Progenitor cell of endocrine pancreas (in vitro differentiated cells): ENCODE data around the gene HMGXB4. TPM values are rescaled to one million over a fixed set of nuclear protein-coding genes. Genes with fewer than 3 reads are reported as not detected.

ENCODE experiments used
- DNase-seq: peaks from one replicate; pipeline ENCODE4 v3.0.0; 2021; ENCODE audit warnings: low spot score; ENCODE audit not compliant: unreplicated experiment
- H3K27ac Mint-ChIP-seq: 2 replicates; pipeline ENCODE4 v1.8.0; 2021; ENCODE audit warnings: mild to moderate bottlenecking, moderate library complexity, mixed read lengths
- H3K27me3 Mint-ChIP-seq: 2 replicates; pipeline ENCODE4 v1.8.0; 2021; ENCODE audit warnings: mixed read lengths
- H3K36me3 Mint-ChIP-seq: 2 replicates; pipeline ENCODE4 v1.8.0; 2022; ENCODE audit warnings: mixed read lengths; ENCODE audit not compliant: insufficient read depth
- H3K4me1 Mint-ChIP-seq: 2 replicates; pipeline ENCODE4 v1.8.0; 2021; ENCODE audit warnings: low read depth, mixed read lengths
- H3K4me3 Mint-ChIP-seq: 2 replicates; pipeline ENCODE4 v1.8.0; 2021; ENCODE audit warnings: low read depth, mild to moderate bottlenecking, moderate library complexity, mixed read lengths
- H3K9me3 Mint-ChIP-seq: 2 replicates; pipeline ENCODE4 v1.8.0; 2021; ENCODE audit warnings: low read depth, mixed read lengths
- CTCF ChIP-seq: fragments of 200-600 bp; sonication (generic); IDR thresholded peaks from one replicate; pipeline ENCODE4 v1.5.0; 2021; ENCODE audit warnings: antibody characterized with exemption, mild to moderate bottlenecking; ENCODE audit not compliant: unreplicated experiment
- total RNA-seq: library from RNA; stranded (reverse); gene quantifications from 2 replicates; pipeline ENCODE4 v1.2.1, GENCODE V29; 2021

Gene HMGXB4
- total RNA-seq, 1 donor from 2014 or later, result 25.0 TPM

- Mint-ChIP-seq H3K4me1 (peaks cover 21% of the 10 kb centered on the region), H3K36me3 (peaks cover 1% of the 10 kb centered on the region), H3K9me3 (no peaks in the 10 kb centered on the region), H3K27me3 (no peaks in the 10 kb centered on the region), H3K4me3 (no peak overlapping the region), H3K27ac (peak overlapping the region; percentile 16)
- TF ChIP-seq CTCF, result no peak
- no peak for DNase-seq
Measured at GRCh38 chr22:35305525-35306070, 48.3 kb downstream of the HMGXB4 start.

DNA sequence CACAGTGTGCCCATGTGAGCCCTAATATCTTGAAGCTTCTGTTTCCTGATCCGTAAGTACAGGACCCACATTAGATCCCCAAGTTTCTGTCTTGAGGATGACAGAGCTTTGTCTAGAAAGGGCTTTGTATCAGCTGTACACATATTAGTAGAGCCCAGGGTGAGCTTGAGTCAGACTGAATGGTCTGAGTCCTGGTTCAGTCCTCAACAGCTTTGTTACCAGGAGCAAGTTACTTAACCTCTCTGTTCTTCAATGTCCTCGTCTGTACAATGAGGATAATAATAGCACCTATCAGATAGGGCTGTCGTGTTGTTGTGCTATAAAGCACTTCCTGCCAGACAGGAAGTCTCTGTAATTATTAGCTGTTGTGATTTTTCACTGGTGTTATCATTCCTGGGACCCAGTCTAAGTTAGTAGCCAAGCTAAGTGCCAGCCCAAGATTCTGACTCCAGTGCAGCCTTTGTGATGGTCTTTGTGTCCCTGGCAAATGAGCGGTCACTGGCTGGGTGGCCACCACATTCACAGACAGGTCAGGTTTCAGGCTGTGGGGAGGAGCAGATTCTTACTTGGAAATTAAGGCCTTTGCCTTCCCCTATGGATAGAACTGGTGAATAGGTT, 49.2 kb downstream of the HMGXB4 start:
- Mint-ChIP-seq H3K4me1 (peaks cover 27% of the 10 kb centered on the region), H3K27me3 (no peaks in the 10 kb centered on the region), H3K9me3 (no peaks in the 10 kb centered on the region), H3K27ac (peak overlapping the region; percentile 52), H3K4me3 (no peak overlapping the region), H3K36me3 (peaks cover 1% of the 10 kb centered on the region)
- no peak for TF ChIP-seq CTCF
- DNase-seq, result no peak

DNA sequence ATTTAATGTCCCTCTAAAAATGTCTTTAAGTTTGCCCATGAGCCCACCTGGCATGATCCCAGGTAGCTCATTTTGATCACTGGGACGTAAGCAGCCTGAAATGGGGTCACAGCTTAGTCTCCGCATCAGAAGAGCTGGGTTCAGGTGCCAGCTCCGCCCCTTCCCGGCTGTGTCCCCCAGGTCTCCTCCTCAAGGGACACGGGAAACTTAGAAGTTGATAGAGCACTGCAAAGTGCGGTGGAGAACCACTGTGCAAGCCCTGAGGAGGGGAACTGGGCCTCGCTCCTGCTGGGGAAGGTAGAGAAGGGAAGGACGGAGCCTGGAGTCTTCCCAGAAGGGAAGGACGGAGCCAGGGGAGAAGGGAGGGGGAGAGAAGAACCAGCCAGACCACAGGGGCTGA, 50.1 kb downstream of the HMGXB4 start:
- Mint-ChIP-seq H3K9me3 (no peaks in the 10 kb centered on the region), H3K27me3 (no peaks in the 10 kb centered on the region), H3K27ac (no peak overlapping the region), H3K36me3 (peaks cover 1% of the 10 kb centered on the region), H3K4me1 (peaks cover 31% of the 10 kb centered on the region), H3K4me3 (no peak overlapping the region)
- no peak for TF ChIP-seq CTCF
- no peak for DNase-seq

- Mint-ChIP-seq H3K27me3 (no peaks in the 10 kb centered on the region), H3K4me1 (peaks cover 36% of the 10 kb centered on the region)
- TF ChIP-seq CTCF, result no peak
Measured at GRCh38 chr22:35307892-35308291, 50.6 kb downstream of the HMGXB4 start.

DNA sequence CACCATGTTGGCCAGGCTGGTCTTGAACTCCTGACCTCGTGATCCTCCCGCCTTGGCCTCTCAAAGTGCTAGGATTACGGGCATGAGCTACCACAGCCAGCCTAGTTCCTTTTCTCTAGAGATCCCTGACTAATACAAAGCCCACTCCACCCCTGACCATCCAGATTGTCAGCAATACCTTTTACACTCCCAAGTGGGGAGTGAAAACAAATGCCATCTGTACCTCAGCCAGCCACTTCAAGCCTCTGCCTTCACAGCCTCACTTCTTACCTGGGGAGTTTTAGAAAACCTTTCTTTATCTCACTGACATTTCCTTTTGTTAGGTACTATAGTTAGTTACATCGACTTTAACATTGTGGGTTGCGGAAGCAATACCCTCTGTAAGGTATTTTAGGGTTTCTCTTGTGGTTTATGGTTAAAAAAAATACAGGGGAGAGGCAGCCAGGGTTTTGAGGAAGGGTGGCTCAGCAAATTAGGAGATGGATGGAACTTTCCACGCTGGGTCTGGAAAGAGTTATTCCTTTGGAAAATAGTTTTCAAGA, 51.3 kb downstream of the HMGXB4 start:
- Mint-ChIP-seq H3K4me1 (peaks cover 40% of the 10 kb centered on the region), H3K4me3 (no peak overlapping the region), H3K27me3 (no peaks in the 10 kb centered on the region), H3K27ac (no peak overlapping the region), H3K36me3 (peaks cover 1% of the 10 kb centered on the region), H3K9me3 (no peaks in the 10 kb centered on the region)
- TF ChIP-seq CTCF, result no peak
- DNase-seq, result no peak

More at GRCh38 chr22:35307892-35308291, 50.6 kb downstream of the HMGXB4 start:
- no peak overlapping the region for H3K4me3 Mint-ChIP-seq
- H3K36me3 Mint-ChIP-seq, result peaks cover 1% of the 10 kb centered on the region
- no peak overlapping the region for H3K27ac Mint-ChIP-seq
- DNase-seq, result no peak
- no peaks in the 10 kb centered on the region for H3K9me3 Mint-ChIP-seq
